ACC112 (cell line): ENCODE results near the gene PMFBP1.

Source experiments
- H2AFZ ChIP-seq: fragments of 200-600 bp; sonication (generic); one replicate; pipeline ENCODE4 v1.6.0; 2017; ENCODE audit warnings: antibody characterized with exemption, low read length; ENCODE audit not compliant: unreplicated experiment
- H3K27ac ChIP-seq: fragments of 200-600 bp; sonication (generic); 2 replicates; pipeline ENCODE4 v1.5.1; 2014; ENCODE audit warnings: low read depth, mild to moderate bottlenecking, antibody characterized with exemption, low read length, moderate library complexity
- H3K27me3 ChIP-seq: fragments of 200-600 bp; sonication (generic); 2 replicates; pipeline ENCODE4 v1.6.1; 2014; ENCODE audit warnings: mild to moderate bottlenecking, antibody characterized with exemption, low read length, moderate library complexity, mixed read lengths; ENCODE audit not compliant: insufficient read depth
- H3K36me3 ChIP-seq: fragments of 200-600 bp; sonication (generic); 2 replicates; pipeline ENCODE4 v1.6.1; 2016; ENCODE audit warnings: mild to moderate bottlenecking, antibody characterized with exemption, low read length, moderate library complexity, mixed read lengths; ENCODE audit not compliant: insufficient read depth
- H3K4me1 ChIP-seq: fragments of 200-600 bp; sonication (generic); one replicate; pipeline ENCODE4 v1.6.1; 2016; ENCODE audit warnings: low read length, mixed read lengths; ENCODE audit not compliant: insufficient read depth, unreplicated experiment, control insufficient read depth
- H3K4me3 ChIP-seq: fragments of 200-600 bp; sonication (generic); 2 replicates; pipeline ENCODE4 v1.5.1; 2014; ENCODE audit warnings: mild to moderate bottlenecking, low read depth, low read length
- H3K79me2 ChIP-seq: fragments of 200-600 bp; sonication (generic); one replicate; pipeline ENCODE4 v1.6.0; 2016; ENCODE audit warnings: low read length; ENCODE audit not compliant: control insufficient read depth, unreplicated experiment, insufficient read depth

Gene PMFBP1

GRCh38 chr16:72172105-72173034, at the start of gene PMFBP1:
PMFBP1 (minus strand) TSS chr16:72172155; CDS start chr16:72171208, 947 bp downstream.
- Histone ChIP-seq H2AFZ (no peak within 1 kb of the TSS), H3K36me3 (no peaks in the 10 kb centered on the region), H3K4me3 (no peak within 1 kb of the TSS; the same call in 1 of the 2 replicates), H3K4me1 (peaks cover 11% of the 10 kb centered on the region), H3K79me2 (no peaks in the 10 kb centered on the region), H3K27ac (peak within 1 kb of the TSS; percentile 62), H3K27me3 (peaks cover 25% of the 10 kb centered on the region)

- Histone ChIP-seq H3K27ac (no peak overlapping the region), H3K4me1 (no peaks in the 10 kb centered on the region), H3K4me3 (no peak overlapping the region), H3K27me3 (no peaks in the 10 kb centered on the region), H3K36me3 (no peaks in the 10 kb centered on the region), H2AFZ (no peak overlapping the region), H3K79me2 (no peaks in the 10 kb centered on the region)
Observed at GRCh38 chr16:72221630-72222024, 49.7 kb upstream of the PMFBP1 start.

- Histone ChIP-seq H3K27ac (no peak overlapping the region), H3K36me3 (no peaks in the 10 kb centered on the region), H3K4me1 (no peaks in the 10 kb centered on the region), H3K79me2 (no peaks in the 10 kb centered on the region), H2AFZ (no peak overlapping the region), H3K4me3 (no peak overlapping the region), H3K27me3 (no peaks in the 10 kb centered on the region)
Observed at GRCh38 chr16:72220875-72221629, 49.1 kb upstream of the PMFBP1 start.

- Histone ChIP-seq H2AFZ (no peak overlapping the region), H3K4me1 (no peaks in the 10 kb centered on the region), H3K4me3 (no peak overlapping the region), H3K27me3 (no peaks in the 10 kb centered on the region), H3K36me3 (no peaks in the 10 kb centered on the region), H3K79me2 (no peaks in the 10 kb centered on the region), H3K27ac (no peak overlapping the region)
Observed at GRCh38 chr16:72219282-72219681, 47.3 kb upstream of the PMFBP1 start.

- H3K4me3 ChIP-seq: no peak overlapping the region
Observed at GRCh38 chr16:72216767-72217166, 44.8 kb upstream of the PMFBP1 start.

GRCh38 chr16:72214821-72215220, 42.9 kb upstream of the PMFBP1 start:
- Histone ChIP-seq H3K27me3 (no peaks in the 10 kb centered on the region), H3K4me3 (no peak overlapping the region), H2AFZ (no peak overlapping the region), H3K79me2 (no peaks in the 10 kb centered on the region), H3K36me3 (no peaks in the 10 kb centered on the region), H3K27ac (no peak overlapping the region), H3K4me1 (no peaks in the 10 kb centered on the region)

More at GRCh38 chr16:72216767-72217166, 44.8 kb upstream of the PMFBP1 start:
- no peaks in the 10 kb centered on the region for H3K27me3 ChIP-seq
- H2AFZ ChIP-seq: no peak overlapping the region
- no peak overlapping the region for H3K27ac ChIP-seq
- no peaks in the 10 kb centered on the region for H3K79me2 ChIP-seq
- no peaks in the 10 kb centered on the region for H3K4me1 ChIP-seq
- H3K36me3 ChIP-seq: no peaks in the 10 kb centered on the region

GRCh38 chr16:72211110-72211509, 39.2 kb upstream of the PMFBP1 start:
- H3K27me3 ChIP-seq: no peaks in the 10 kb centered on the region
- no peaks in the 10 kb centered on the region for H3K4me1 ChIP-seq
- no peaks in the 10 kb centered on the region for H3K36me3 ChIP-seq
- no peak overlapping the region for H3K4me3 ChIP-seq
- H3K79me2 ChIP-seq: no peaks in the 10 kb centered on the region
- H3K27ac ChIP-seq: no peak overlapping the region
- H2AFZ ChIP-seq: no peak overlapping the region

GRCh38 chr16:72210555-72210954, 38.6 kb upstream of the PMFBP1 start:
- Histone ChIP-seq H3K79me2 (no peaks in the 10 kb centered on the region), H3K4me3 (no peak overlapping the region), H3K36me3 (no peaks in the 10 kb centered on the region), H3K4me1 (no peaks in the 10 kb centered on the region), H2AFZ (no peak overlapping the region), H3K27ac (no peak overlapping the region), H3K27me3 (no peaks in the 10 kb centered on the region)

GRCh38 chr16:72210072-72210471, 38.1 kb upstream of the PMFBP1 start:
- no peaks in the 10 kb centered on the region for H3K79me2 ChIP-seq
- no peak overlapping the region for H3K4me3 ChIP-seq
- no peaks in the 10 kb centered on the region for H3K4me1 ChIP-seq
- no peak overlapping the region for H2AFZ ChIP-seq
- no peaks in the 10 kb centered on the region for H3K27me3 ChIP-seq
- no peaks in the 10 kb centered on the region for H3K36me3 ChIP-seq
- no peak overlapping the region for H3K27ac ChIP-seq

GRCh38 chr16:72206299-72206698, 34.3 kb upstream of the PMFBP1 start:
- Histone ChIP-seq H3K79me2 (no peaks in the 10 kb centered on the region), H3K27me3 (no peaks in the 10 kb centered on the region), H3K4me1 (peaks cover 12% of the 10 kb centered on the region), H2AFZ (no peak overlapping the region), H3K36me3 (no peaks in the 10 kb centered on the region), H3K4me3 (no peak overlapping the region), H3K27ac (no peak overlapping the region)
